AG10803 (cell line): ENCODE data around the gene FNIP2.

ENCODE experiments used
- DNase-seq: peaks from one replicate; pipeline ENCODE4 v3.0.0; 2010; ENCODE audit warnings: low read depth
- H3K4me3 ChIP-seq: 2 replicates; pipeline ENCODE4 v1.5.1; 2011; ENCODE audit warnings: mild to moderate bottlenecking, low read length, control low read depth
- TF ChIP-seq, protein P1 (sequence below): conservative IDR thresholded peaks from 2 replicates; pipeline ENCODE4 v1.5.1; 2011; ENCODE audit warnings: mild to moderate bottlenecking, low read length, control low read depth, inconsistent platforms

Gene FNIP2

DNA sequence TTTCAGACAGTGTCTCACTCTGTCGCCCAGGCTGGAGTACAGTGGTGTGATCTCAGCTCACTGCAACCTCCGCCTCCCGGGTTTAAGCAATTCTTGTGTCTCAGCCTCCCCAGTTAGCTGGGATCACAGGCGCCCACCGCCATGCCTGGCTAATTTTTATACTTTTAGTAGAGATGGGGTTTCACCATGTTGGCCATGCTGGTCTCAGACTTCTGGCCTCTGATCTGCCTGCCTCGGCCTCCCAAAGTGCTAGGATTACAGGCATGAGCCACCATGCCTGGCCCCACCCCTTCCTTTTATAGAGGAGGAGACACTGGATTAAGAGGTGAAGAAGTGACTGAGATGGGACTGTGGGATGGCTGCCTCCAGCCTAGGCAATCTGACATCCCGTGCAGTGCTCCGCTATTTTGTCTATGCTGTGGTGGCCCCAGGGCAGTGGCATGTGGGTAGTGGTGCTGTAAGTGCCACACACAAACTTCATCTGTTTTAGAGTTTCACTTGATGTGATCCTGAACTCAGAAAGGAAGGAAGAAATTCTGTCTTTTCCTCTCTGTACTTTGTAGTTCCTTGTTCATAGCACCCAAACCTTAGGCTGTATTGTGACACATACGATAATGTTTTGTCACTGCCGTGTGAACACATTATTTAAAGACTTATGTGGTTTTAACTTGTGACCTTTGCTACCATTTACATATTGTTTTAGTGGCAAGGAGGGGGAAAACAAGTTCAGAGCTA lies 48.9 kb downstream of the FNIP2 start:
- H3K4me3 ChIP-seq, result no peak overlapping the region
- DNase-seq, result no peak
- TF ChIP-seq, protein P1, sequence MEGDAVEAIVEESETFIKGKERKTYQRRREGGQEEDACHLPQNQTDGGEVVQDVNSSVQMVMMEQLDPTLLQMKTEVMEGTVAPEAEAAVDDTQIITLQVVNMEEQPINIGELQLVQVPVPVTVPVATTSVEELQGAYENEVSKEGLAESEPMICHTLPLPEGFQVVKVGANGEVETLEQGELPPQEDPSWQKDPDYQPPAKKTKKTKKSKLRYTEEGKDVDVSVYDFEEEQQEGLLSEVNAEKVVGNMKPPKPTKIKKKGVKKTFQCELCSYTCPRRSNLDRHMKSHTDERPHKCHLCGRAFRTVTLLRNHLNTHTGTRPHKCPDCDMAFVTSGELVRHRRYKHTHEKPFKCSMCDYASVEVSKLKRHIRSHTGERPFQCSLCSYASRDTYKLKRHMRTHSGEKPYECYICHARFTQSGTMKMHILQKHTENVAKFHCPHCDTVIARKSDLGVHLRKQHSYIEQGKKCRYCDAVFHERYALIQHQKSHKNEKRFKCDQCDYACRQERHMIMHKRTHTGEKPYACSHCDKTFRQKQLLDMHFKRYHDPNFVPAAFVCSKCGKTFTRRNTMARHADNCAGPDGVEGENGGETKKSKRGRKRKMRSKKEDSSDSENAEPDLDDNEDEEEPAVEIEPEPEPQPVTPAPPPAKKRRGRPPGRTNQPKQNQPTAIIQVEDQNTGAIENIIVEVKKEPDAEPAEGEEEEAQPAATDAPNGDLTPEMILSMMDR, result no peak

DNA sequence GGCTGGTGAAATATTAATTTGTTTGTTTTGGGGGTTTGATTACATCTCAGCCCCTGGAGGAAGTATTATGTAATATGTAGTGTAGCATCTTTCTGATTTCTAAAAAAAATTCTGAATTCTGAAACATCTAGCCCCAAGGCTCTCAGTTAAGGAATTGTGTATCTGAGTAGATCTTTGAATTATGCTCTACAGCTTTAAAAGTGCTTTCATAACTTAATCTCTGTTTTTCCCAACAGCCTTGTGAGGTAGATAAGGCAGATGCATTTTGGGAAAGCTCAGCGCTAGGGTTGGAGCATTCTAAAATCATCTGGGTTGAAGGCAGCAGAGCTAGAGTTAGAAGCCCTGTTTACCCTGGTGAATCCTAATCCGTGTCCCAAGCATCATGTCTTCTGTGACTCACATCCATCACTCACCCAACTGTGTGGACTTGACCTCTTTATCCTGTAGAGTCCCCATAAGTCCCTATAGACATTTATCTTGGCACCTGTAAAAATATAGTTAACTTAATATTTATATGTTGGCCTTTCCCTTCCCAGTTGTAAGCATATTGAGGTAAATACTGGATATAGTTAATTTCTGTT lies 49.8 kb downstream of the FNIP2 start:
- no peak overlapping the region for H3K4me3 ChIP-seq
- DNase-seq, result no peak
- TF ChIP-seq, protein P1, result no peak

GRCh38 chr4:158819942-158820786 lies 51.3 kb downstream of the FNIP2 start:
- TF ChIP-seq, protein P1, result no peak
- H3K4me3 ChIP-seq, result no peak overlapping the region
- DNase-seq, result no peak

GRCh38 chr4:158821228-158821971 lies 52.6 kb downstream of the FNIP2 start:
- DNase-seq, result peak; percentile 50
- TF ChIP-seq, protein P1, result no peak
- no peak overlapping the region for H3K4me3 ChIP-seq

DNA sequence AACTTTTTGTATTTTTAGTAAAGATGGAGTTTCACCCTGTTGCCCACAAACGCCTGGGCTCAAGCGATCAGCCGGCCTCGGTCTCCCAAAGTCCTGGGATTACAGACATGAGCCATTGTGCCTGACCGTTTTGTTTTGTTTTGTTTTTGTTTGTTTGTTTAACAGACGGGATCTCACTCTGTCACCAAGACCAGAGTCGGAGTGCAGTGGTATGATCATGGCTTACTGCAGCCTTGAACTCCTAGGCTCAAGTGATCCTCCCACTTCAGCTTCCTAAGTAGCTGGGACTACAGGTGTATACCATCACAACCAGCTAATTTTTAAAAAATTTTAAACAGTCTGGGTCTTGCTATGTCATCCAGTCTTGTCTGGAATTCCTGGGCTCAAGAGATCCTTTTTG lies 53.5 kb downstream of the FNIP2 start:
- DNase-seq, result no peak
- TF ChIP-seq, protein P1, result no peak
- H3K4me3 ChIP-seq, result no peak overlapping the region

DNA sequence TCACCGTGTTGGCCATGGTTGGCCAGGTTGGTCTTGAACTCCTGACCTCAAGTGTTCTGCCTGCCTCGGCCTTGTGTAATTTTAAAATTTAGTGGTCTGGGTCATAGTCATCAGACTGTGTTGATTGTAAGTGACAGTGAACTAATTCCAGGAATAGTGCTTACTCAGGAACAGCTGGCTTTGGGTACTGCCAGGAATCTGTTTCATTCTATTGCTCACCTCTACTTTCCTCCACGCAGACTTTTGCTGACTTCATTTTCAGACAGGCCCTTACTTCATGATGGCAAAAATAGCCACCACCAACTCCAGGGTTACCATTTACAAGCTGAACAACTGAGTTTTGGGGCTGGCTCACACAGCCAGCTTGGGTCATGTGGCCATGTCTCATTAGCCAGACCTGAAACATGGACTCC lies 54.6 kb downstream of the FNIP2 start:
- TF ChIP-seq, protein P1, result no peak
- no peak overlapping the region for H3K4me3 ChIP-seq
- peak; percentile 66 for DNase-seq
